OCI-LY3 (cell line): ENCODE results near the gene HPF1.

ENCODE experiments used
- EZH2phosphoT487 ChIP-seq: fragments of 200-600 bp; shearing (Covaris generic); IDR thresholded peaks from 2 replicates; pipeline ENCODE4 v1.6.1; 2018; ENCODE audit warnings: antibody characterized with exemption, mixed run types, low read depth
- TF ChIP-seq, protein P1 (sequence below): fragments of 200-600, 300-600 bp; sonication (generic); IDR thresholded peaks from 2 replicates; pipeline ENCODE4 v1.5.1; 2014; ENCODE audit warnings: antibody characterized with exemption, low read length, low read depth

DNA sequence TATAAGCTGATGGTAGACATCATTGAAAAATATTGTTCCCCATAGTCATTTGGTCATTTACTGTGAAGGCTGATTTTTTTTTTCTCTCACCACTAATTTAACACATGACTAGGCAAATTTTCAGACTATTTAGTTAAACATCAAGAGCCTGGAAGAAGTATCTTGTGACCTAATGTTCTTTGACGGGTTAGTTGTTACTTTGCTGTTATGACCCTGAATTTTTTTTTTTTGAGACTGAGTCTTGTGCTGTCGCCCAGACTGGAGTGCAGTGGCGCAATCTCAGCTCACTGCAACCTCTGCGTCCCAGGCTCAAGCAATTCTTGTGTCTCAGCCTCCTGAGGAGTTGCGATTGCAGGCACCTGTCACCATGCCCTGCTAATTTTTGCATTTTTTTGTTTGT is 67.0 kb downstream of the HPF1 start:
- TF ChIP-seq, protein P1, sequence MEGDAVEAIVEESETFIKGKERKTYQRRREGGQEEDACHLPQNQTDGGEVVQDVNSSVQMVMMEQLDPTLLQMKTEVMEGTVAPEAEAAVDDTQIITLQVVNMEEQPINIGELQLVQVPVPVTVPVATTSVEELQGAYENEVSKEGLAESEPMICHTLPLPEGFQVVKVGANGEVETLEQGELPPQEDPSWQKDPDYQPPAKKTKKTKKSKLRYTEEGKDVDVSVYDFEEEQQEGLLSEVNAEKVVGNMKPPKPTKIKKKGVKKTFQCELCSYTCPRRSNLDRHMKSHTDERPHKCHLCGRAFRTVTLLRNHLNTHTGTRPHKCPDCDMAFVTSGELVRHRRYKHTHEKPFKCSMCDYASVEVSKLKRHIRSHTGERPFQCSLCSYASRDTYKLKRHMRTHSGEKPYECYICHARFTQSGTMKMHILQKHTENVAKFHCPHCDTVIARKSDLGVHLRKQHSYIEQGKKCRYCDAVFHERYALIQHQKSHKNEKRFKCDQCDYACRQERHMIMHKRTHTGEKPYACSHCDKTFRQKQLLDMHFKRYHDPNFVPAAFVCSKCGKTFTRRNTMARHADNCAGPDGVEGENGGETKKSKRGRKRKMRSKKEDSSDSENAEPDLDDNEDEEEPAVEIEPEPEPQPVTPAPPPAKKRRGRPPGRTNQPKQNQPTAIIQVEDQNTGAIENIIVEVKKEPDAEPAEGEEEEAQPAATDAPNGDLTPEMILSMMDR = no peak
- no peak for TF ChIP-seq EZH2phosphoT487
